Medulla oblongata (tissue), 1 donor: ENCODE data around the gene CEBPZ.
"Not testable (repeated sequence)": the region's sequence is repeated elsewhere in the genome, so short reads cannot be mapped to it uniquely, and the experiment has no call there.

Experiments used
- DNase-seq: peaks from one replicate; pipeline ENCODE4 v3.0.0-alpha.2; 2015; ENCODE audit errors: extremely low spot score

The CEBPZ gene

GRCh38 chr2:37231241-37232130 lies at the start of gene CEBPZ, which contains the start of gene NDUFAF7:
TSS of gene CEBPZ (minus strand) at chr2:37231596. CDS start at chr2:37231567, 29 bp downstream.
TSS of gene NDUFAF7 (plus strand) at chr2:37231658. CDS start at chr2:37231706, 48 bp downstream.
- DNase-seq: peak; percentile 96

GRCh38 chr2:37276291-37276690 lies 44.9 kb upstream of the CEBPZ start:
- no peak for DNase-seq

- no peak for DNase-seq
Measured at GRCh38 chr2:37274359-37274965, 43.1 kb upstream of the CEBPZ start.

- no peak for DNase-seq
Measured at GRCh38 chr2:37271376-37272067, 40.1 kb upstream of the CEBPZ start.

- DNase-seq: no peak
Measured at GRCh38 chr2:37268111-37268510, 36.7 kb upstream of the CEBPZ start.

GRCh38 chr2:37267685-37268084 lies 36.3 kb upstream of the CEBPZ start:
- DNase-seq: no peak

GRCh38 chr2:37263839-37264238 lies 32.4 kb upstream of the CEBPZ start:
- no peak for DNase-seq

- DNase-seq: no peak
Measured at GRCh38 chr2:37262522-37262921, 31.1 kb upstream of the CEBPZ start.

GRCh38 chr2:37250869-37251740 lies 19.7 kb upstream of the CEBPZ start:
- DNase-seq: no peak

GRCh38 chr2:37246205-37246604 lies 14.8 kb upstream of the CEBPZ start:
- no peak for DNase-seq

- no peak for DNase-seq
Measured at GRCh38 chr2:37244755-37245154, 13.4 kb upstream of the CEBPZ start.

GRCh38 chr2:37244017-37244416 lies 12.6 kb upstream of the CEBPZ start:
- no peak for DNase-seq

GRCh38 chr2:37243435-37243834 lies 12.0 kb upstream of the CEBPZ start:
- no peak for DNase-seq

- no peak for DNase-seq
Measured at GRCh38 chr2:37232131-37232933, 936 bp upstream of the CEBPZ start.

- DNase-seq: peak; percentile 12
Measured at GRCh38 chr2:37230581-37230980, 815 bp downstream of the CEBPZ start.

- no peak for DNase-seq
Measured at GRCh38 chr2:37228788-37229187, 2.6 kb downstream of the CEBPZ start.

- no peak for DNase-seq
Measured at GRCh38 chr2:37226863-37227262, 4.5 kb downstream of the CEBPZ start.

- not testable (repeated sequence) for DNase-seq
Measured at GRCh38 chr2:37225129-37225528, 6.3 kb downstream of the CEBPZ start.

GRCh38 chr2:37224063-37224462 lies 7.3 kb downstream of the CEBPZ start:
- DNase-seq: no peak

GRCh38 chr2:37223131-37223530 lies 8.3 kb downstream of the CEBPZ start:
- DNase-seq: no peak

- no peak for DNase-seq
Measured at GRCh38 chr2:37219046-37219445, 12.3 kb downstream of the CEBPZ start.
